ENCODE data around the gene PAPPA.

GRCh38 chr9:116432051-116432450, 278.5 kb downstream of the PAPPA start:
- TF ChIP-seq EZH2 (IDR thresholded peaks at IDR 0.05; ENCODE audit: borderline replicate concordance, low read length) (no peak), CTCF (conservative IDR thresholded peaks at IDR 0.05 in 1 of 2, IDR thresholded peaks at IDR 0.05 in 1 of 2; ENCODE audit: extremely low read depth in 1 of 2, insufficient read depth in 1 of 2, low read depth in 1 of 2, low read length in 2 of 2) (no peak)

Data from mammary epithelial cell (primary cell).